ENCODE data around the gene PSMG2. TPM values are rescaled to one million over a fixed set of nuclear protein-coding genes. Genes with fewer than 3 reads are reported as not detected.
A peak's percentile ranks its signal among the peaks of the same experiment; 100 is the strongest.

PSMG2 gene
- total and polyA plus RNA-seq, 2 of the 13 experiments (the other 11 are each of a cell fraction or from before 2014, with no cell fraction given), result 53.4 to 94.8 TPM

DNA sequence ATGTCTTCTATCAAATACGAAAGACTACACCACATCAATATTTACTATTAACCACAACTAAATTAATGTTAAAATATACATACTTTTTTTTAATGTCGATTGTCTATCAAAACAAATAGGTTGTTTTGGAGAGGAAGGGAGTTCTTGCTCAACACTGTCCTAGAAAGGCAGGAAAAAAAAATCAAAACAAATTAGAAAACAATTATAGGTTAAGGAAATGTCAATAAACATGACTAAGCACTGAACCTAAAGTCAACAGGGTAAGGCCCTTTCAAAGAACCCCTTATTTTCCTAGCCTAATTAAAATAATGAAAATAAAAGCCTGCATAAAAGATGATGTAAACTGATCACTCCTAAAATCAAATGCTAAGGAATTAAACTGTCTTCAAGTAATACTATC is 3.1 kb upstream of the PSMG2 start (continued):
- peak; percentile 31; the same call in 1 of the 2 replicates for TF ChIP-seq FOXP4 (CRISPR knock-in tag; IDR thresholded peaks at IDR 0.05)
- TF ChIP-seq NCOA2 (CRISPR knock-in tag; IDR thresholded peaks at IDR 0.05), result peak; percentile 56; the same call in 1 of the 2 replicates
- no peak for TF ChIP-seq FOXP1 (IDR thresholded peaks at IDR 0.05)
- TF ChIP-seq FOXP1 (CRISPR knock-in tag; IDR thresholded peaks at IDR 0.05), result peak; percentile 80
- peak; percentile 77 for TF ChIP-seq RARA (CRISPR knock-in tag; IDR thresholded peaks at IDR 0.05)
- TF ChIP-seq ZNF362 (CRISPR knock-in tag; IDR thresholded peaks at IDR 0.05; ENCODE audit: borderline replicate concordance), result peak; percentile 55; the same call in 1 of the 2 replicates
- peak; percentile 98 for TF ChIP-seq BCL6 (CRISPR knock-in tag; IDR thresholded peaks at IDR 0.05)
- TF ChIP-seq ZNF20 (CRISPR knock-in tag; IDR thresholded peaks at IDR 0.05), result no peak
- TF ChIP-seq AGO2 (optimal IDR thresholded peaks at IDR 0.05; ENCODE audit: low read depth, low read length), result no peak

DNA sequence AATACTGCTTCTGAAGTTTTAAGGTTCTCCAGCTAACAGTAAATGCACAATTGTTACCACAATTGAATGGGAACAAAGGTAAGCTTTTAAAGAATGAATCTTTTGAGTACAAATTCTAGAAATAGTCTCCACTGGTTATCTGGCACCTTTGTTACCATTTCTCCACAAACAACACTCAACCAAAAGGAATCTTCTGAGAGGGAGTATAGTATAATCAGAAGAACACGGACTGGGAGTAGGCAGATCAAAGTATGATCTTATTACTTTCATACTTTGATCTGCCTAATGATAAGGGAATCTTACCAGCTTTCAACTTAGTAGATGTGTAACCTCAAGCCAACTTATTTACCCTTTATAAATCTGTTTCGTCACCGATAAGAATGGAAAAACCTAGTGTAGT is 1.7 kb upstream of the PSMG2 start:
- no peak for TF ChIP-seq ZC3H13 (CRISPR knock-in tag; IDR thresholded peaks at IDR 0.05)
- TF ChIP-seq, protein P1, sequence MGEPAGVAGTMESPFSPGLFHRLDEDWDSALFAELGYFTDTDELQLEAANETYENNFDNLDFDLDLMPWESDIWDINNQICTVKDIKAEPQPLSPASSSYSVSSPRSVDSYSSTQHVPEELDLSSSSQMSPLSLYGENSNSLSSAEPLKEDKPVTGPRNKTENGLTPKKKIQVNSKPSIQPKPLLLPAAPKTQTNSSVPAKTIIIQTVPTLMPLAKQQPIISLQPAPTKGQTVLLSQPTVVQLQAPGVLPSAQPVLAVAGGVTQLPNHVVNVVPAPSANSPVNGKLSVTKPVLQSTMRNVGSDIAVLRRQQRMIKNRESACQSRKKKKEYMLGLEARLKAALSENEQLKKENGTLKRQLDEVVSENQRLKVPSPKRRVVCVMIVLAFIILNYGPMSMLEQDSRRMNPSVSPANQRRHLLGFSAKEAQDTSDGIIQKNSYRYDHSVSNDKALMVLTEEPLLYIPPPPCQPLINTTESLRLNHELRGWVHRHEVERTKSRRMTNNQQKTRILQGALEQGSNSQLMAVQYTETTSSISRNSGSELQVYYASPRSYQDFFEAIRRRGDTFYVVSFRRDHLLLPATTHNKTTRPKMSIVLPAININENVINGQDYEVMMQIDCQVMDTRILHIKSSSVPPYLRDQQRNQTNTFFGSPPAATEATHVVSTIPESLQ (CRISPR knock-in tag; conservative IDR thresholded peaks at IDR 0.05), result no peak
- no peak for DNase-seq (ENCODE audit: low spot score)
- Histone ChIP-seq H3K4me3 (replicated peaks in 1 of 3; ENCODE audit: insufficient read depth in 1 of 3, low read depth in 2 of 3, low read length in 3 of 3) (peak overlapping the region; percentile 91 to 99 (median 93)), H3K4me1 (ENCODE audit: insufficient read depth, low read length) (peaks cover 57% of the 10 kb centered on the region), H3K27me3 (ENCODE audit: control insufficient read depth in 1 of 2, insufficient read depth in 2 of 2, low read length in 2 of 2) (no peaks in the 10 kb centered on the region; a peak in 2 of 5 replicates), H3K79me2 (ENCODE audit: insufficient read depth, low read length) (peaks cover 73% of the 10 kb centered on the region), H3K4me2 (ENCODE audit: low read depth, low read length) (peak overlapping the region; percentile 83), H3K9ac (ENCODE audit: insufficient read depth, low read depth, low read length) (peak overlapping the region; percentile 93), H2AFZ (ENCODE audit: low read length) (no peak overlapping the region), H3K36me3 (replicated peaks in 1 of 2; ENCODE audit: control insufficient read depth in 1 of 2, insufficient read depth in 2 of 2, low read length in 2 of 2) (peaks cover 2 to 20% of the 10 kb centered on the region in 2 experiments; a peak in 3 of 5 replicates), H3K9me3 (ENCODE audit: low read length) (no peaks in the 10 kb centered on the region), H3K27ac (ENCODE audit: extremely low read length, insufficient read depth, low read length) (peak overlapping the region; percentile 89), H4K20me1 (ENCODE audit: insufficient read depth, low read length) (no peaks in the 10 kb centered on the region)
- CTCF ChIA-PET (ENCODE audit: low intra/inter-chr PET ratio, low total read pairs), result no interaction called here
- no peak for FAIRE-seq
- in situ Hi-C loops (cut with HindIII; ENCODE audit: extremely low pct_ligation_motif_present, low pct_unique_long_range_greater_than_20kb), result no loop called here
- no TSS peak for BruUV-seq (replicated peaks)
- 16% methylated on average over 3 of the region's 3 CpGs for WGBS (ENCODE audit: low lambda C conversion rate)
- intact Hi-C loops (cut with micrococcal nuclease; ENCODE audit: unreplicated experiment), result no loop called here
- no peak for ATAC-seq
- POLR2A ChIA-PET, result interaction anchor here (1.0 to 2.0 kb wide), 3 partner anchors 11 to 182 kb away, joined by 3 to 15 read pairs (median 7); partner anchors contain the start of gene PTPN2

Data from HepG2 (cell line).